T-helper 2 cell treated with Interferon-gamma antibody and Interleukin-4, amounts not matched to agents 5 μg/mL and 100 μg/mL, for 36 hours (primary cell): ENCODE measurements around the gene ZNF117.

ENCODE experiments used
- DNase-seq: peaks from one replicate; pipeline ENCODE4 v3.0.0; 2021; ENCODE audit warnings: low spot score
- H3K27ac Mint-ChIP-seq: one replicate; pipeline ENCODE4 v1.8.0; 2021; ENCODE audit warnings: mild to moderate bottlenecking, mixed read lengths
- H3K27me3 Mint-ChIP-seq: one replicate; pipeline ENCODE4 v1.8.0; 2021; ENCODE audit warnings: low read depth, mixed read lengths
- H3K36me3 Mint-ChIP-seq: one replicate; pipeline ENCODE4 v1.8.0; 2021; ENCODE audit warnings: low read depth, mixed read lengths
- H3K4me1 Mint-ChIP-seq: one replicate; pipeline ENCODE4 v1.8.0; 2021; ENCODE audit warnings: low read depth, mixed read lengths
- H3K4me3 Mint-ChIP-seq: one replicate; pipeline ENCODE4 v1.8.0; 2022; ENCODE audit warnings: mild to moderate bottlenecking, moderate library complexity, mixed read lengths
- H3K9me3 Mint-ChIP-seq: one replicate; pipeline ENCODE4 v1.8.0; 2021; ENCODE audit warnings: mixed read lengths

Gene ZNF117

DNA sequence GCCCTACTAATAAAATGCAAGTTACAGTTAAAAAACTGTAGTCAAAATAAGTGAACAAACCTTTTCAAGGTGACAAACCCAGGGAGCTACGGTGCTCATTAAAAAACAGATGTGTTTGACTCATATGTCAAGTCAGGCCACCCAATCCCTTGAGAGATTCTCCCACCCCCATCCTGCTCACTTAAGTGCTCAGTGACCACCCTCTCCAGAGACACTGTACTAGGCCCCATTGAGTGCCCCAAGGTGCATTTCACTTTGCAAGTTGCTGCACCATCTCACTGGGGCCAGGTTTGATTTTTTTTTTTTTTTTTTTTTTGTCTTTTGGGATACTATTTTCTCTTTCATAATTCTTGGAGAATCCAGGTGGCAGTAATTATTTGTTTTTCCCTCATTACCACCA is 13.7 kb upstream of the ZNF117 start:
- Mint-ChIP-seq H3K27ac (no peak overlapping the region), H3K36me3 (peaks cover 62% of the 10 kb centered on the region), H3K9me3 (peaks cover 47% of the 10 kb centered on the region), H3K4me3 (peak overlapping the region; percentile 92), H3K4me1 (peaks cover 23% of the 10 kb centered on the region), H3K27me3 (no peaks in the 10 kb centered on the region)
- no peak for DNase-seq

DNA sequence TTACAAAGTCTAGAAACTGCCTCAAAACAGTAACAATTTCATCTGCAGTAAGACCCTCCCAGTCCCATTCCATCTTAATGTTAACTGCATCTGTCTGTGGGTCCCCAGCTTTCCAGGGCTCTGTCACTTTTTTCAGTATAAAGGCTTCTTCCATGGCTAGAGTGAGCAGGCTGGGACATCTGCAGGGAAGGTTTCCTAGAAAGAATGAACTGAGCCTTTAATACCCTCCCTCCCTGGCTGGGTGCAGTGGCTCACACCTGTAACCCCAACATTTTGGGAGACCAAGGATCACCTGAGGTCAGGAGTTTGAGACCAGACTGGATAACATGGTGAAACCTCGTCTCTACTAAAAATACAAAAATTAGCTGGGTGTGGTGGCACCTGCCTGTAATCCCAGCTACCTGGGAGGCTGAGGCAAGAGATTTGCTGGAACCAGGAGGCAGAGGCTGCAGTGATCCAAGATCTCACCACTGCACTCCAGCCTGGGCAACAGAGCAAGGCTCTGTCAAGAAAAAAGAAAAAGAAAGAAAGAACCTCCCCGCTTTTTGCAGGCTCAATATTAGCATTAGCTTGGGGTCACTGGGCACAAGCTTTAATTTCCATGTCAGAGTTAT is 12.2 kb upstream of the ZNF117 start:
- no peak overlapping the region for H3K4me3 Mint-ChIP-seq
- no peak for DNase-seq
- no peaks in the 10 kb centered on the region for H3K27me3 Mint-ChIP-seq
- peaks cover 62% of the 10 kb centered on the region for H3K9me3 Mint-ChIP-seq
- no peak overlapping the region for H3K27ac Mint-ChIP-seq
- H3K4me1 Mint-ChIP-seq: peaks cover 23% of the 10 kb centered on the region
- H3K36me3 Mint-ChIP-seq: peaks cover 77% of the 10 kb centered on the region

DNA sequence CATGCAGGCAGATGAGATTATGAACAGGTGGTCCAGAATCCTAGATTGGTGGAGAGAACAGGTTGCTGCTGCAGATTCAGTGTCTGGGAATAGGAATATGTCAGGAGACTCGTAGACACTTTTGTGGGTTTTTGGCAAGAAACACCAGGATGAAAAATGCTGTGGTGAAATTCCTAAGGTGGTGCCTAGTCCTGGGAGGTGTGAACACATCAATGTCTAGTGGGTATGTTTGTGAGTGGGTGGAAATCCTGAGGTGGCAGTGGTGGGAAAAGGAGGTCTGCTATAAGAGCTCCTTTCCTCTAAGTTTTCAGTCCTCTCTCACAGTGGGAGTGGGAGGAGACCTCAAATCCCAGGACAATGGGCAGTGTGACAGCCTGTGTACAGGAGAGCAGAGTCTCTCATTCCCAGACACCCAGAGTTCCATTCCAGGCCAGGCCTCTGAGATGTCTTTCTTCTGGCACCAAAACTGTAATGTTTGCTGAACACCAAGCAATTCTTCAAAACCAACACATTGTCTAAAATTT is 10.5 kb upstream of the ZNF117 start:
- DNase-seq: no peak
- H3K27ac Mint-ChIP-seq: no peak overlapping the region
- H3K9me3 Mint-ChIP-seq: peaks cover 77% of the 10 kb centered on the region
- H3K36me3 Mint-ChIP-seq: peaks cover 78% of the 10 kb centered on the region
- peaks cover 17% of the 10 kb centered on the region for H3K4me1 Mint-ChIP-seq
- H3K27me3 Mint-ChIP-seq: no peaks in the 10 kb centered on the region
- no peak overlapping the region for H3K4me3 Mint-ChIP-seq

DNA sequence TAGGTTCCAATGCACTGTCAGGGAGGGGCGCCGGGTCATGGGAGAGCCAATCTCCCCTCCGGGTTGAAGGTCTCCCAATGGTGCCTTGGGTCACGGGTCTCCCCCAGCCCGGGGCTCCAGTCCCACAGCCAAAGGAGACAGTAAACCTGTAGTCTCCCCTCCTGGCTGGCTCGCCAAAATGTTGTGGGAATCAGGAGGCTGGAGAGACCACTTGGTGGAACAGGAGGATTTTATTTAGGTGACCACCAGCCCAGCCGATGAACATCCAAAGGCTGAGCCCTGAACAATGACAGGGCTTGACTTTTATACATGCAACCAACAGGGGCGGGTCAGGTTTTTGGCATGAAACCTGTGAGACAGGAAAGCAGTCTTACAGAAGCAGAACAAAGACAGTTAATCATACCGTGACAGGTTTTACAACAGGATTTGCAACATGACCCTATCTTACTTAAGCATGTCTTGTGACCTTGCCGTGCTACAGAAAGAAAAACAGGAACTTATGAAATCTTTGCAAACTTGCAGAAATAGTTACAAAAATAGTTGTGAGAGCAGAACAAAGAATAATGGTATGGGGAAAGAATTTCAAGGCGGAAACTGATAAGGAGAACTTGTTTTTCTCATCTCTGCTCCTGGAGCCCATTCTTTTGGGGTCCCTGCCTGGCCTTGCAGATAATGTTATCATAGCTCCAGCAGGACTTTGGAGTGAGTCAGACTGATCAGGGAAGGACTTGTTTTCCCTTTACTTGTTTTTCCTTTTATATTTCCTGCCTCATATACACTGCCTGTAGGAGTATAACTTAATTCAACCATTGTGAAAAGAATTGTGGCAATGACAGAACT is 8.5 kb upstream of the ZNF117 start:
- Mint-ChIP-seq H3K9me3 (peaks cover 68% of the 10 kb centered on the region), H3K27me3 (no peaks in the 10 kb centered on the region), H3K4me3 (no peak overlapping the region), H3K4me1 (peaks cover 3% of the 10 kb centered on the region), H3K27ac (no peak overlapping the region), H3K36me3 (peaks cover 65% of the 10 kb centered on the region)
- no peak for DNase-seq

DNA sequence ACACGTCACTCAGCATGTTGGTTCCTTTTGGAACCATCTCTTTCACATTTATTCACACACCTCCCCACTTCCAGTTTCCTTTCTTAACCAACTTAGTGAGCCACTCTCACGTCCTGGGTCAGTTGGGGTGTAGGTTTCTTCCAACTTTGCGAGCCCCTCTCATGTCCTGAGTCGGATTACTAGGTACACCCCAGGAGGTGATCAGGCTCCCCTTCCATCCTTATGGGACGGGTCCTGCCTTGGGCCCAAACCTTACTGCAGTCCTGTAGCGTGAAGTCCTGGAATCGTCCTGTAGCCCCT is 8.0 kb upstream of the ZNF117 start:
- Mint-ChIP-seq H3K36me3 (peaks cover 59% of the 10 kb centered on the region), H3K27ac (no peak overlapping the region), H3K4me1 (peaks cover 2% of the 10 kb centered on the region), H3K4me3 (no peak overlapping the region), H3K9me3 (peaks cover 69% of the 10 kb centered on the region), H3K27me3 (no peaks in the 10 kb centered on the region)
- DNase-seq: no peak

DNA sequence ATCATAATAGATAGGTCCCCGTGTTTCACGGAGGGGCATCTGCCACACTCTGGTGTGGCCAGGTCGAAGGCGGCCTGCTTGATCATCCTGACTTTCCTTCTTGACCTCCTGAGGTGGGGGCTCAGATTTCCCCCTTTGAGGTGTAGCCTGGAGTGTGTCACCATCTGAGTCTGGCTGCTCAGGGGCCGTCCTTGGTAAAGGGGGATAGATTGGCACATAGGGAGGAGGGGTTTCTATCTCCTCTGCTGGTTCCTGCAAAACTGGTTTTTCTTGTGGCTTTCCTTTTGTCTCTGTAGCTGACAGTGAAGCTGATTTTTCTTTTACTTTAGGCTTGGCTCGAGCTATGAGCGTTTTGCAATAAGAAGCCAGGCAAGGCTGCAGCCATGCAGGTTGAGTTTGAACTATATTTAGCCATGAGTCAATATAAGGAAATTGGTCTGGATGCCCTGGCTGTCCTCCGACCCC is 7.1 kb upstream of the ZNF117 start:
- peaks cover 70% of the 10 kb centered on the region for H3K9me3 Mint-ChIP-seq
- H3K27me3 Mint-ChIP-seq: no peaks in the 10 kb centered on the region

DNA sequence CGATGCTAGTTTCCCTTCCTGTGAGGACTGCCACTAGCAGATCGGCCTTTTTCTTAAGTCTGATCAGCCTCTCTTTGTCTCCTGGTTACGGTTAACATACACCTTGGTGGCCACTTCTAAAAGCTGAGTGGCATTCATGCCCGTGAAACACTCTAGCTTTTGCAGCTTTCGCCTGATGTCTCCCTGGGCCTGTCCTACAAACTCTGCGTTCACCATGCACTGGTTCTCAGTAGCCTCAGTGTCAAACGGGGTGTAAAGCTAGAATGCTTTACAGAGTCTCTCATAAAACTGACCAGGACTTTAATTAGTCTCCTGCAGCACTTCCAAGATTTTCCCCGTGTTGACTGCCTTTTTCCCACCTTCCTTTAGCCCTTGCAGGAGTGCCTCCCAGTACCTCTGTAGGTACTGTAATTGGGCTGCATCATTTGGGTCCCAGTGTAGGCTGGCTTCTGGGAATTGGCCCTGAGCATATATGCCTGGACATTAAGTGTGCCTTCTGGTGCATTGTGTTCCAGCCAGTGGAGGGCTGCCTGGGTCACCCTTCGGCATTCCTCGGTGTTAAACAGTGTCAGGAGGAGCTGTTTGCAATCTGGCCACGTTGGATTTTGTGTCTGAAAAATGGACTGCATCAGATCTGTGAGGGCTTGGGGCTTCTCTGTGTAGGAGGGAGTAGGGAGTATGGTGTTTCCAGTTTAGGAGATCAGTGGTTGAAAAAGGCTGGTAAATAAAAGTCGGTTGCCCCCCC is 6.5 kb upstream of the ZNF117 start:
- H3K27me3 Mint-ChIP-seq: no peaks in the 10 kb centered on the region
- H3K4me1 Mint-ChIP-seq: peaks cover 1% of the 10 kb centered on the region
- H3K4me3 Mint-ChIP-seq: no peak overlapping the region
- no peak for DNase-seq
- no peak overlapping the region for H3K27ac Mint-ChIP-seq
- H3K36me3 Mint-ChIP-seq: peaks cover 49% of the 10 kb centered on the region
- H3K9me3 Mint-ChIP-seq: peaks cover 69% of the 10 kb centered on the region

More for the DNA sequence above, 7.1 kb upstream of the ZNF117 start:
- H3K36me3 Mint-ChIP-seq: peaks cover 51% of the 10 kb centered on the region
- no peak overlapping the region for H3K27ac Mint-ChIP-seq
- H3K4me1 Mint-ChIP-seq: peaks cover 1% of the 10 kb centered on the region
- DNase-seq: no peak
- H3K4me3 Mint-ChIP-seq: no peak overlapping the region

DNA sequence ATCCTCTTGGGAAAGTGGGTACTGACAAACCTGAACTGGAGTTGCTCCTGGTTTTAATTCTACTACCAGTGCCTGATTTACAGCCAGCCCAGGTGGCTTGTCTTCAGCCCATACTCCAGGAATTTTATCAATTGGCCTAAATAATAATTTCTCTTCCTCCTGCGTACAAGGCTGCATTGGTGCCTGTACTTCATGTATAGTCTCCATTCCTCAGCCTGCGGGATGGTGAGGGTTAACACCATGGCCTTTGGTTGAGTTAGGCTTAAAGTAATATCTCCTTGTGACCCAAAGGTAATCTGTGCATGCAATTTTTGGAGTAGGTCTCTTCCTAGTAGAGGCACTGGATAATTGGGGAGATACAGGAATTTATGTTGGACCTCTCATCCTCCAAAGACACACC is 5.5 kb upstream of the ZNF117 start:
- Mint-ChIP-seq H3K36me3 (peaks cover 44% of the 10 kb centered on the region), H3K4me1 (no peaks in the 10 kb centered on the region), H3K9me3 (peaks cover 72% of the 10 kb centered on the region), H3K27ac (no peak overlapping the region), H3K4me3 (no peak overlapping the region), H3K27me3 (no peaks in the 10 kb centered on the region)
- DNase-seq: no peak

DNA sequence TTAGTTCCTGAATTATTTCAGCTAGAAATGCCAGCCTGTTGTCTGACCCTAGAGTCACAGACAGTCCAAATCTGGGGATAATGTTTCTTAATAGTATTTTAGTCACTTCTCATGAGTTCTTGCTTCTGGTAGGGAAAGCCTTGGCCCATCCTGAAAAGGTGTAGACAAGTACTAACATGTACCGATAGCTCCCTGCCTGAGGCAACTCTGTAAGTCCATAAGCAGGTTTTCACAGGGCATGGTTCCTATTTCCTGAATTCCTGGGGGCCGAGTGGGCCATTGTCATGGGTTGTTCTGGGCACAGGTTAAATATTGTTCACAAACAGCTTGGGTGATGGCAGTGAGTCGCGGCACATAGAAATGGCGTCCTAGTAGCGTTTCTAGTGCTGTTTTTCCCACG is 3.1 kb upstream of the ZNF117 start:
- H3K4me1 Mint-ChIP-seq: no peaks in the 10 kb centered on the region
- no peaks in the 10 kb centered on the region for H3K27me3 Mint-ChIP-seq
- no peak overlapping the region for H3K27ac Mint-ChIP-seq
- H3K9me3 Mint-ChIP-seq: peaks cover 69% of the 10 kb centered on the region
- no peak for DNase-seq
- no peak overlapping the region for H3K4me3 Mint-ChIP-seq
- H3K36me3 Mint-ChIP-seq: peaks cover 31% of the 10 kb centered on the region

DNA sequence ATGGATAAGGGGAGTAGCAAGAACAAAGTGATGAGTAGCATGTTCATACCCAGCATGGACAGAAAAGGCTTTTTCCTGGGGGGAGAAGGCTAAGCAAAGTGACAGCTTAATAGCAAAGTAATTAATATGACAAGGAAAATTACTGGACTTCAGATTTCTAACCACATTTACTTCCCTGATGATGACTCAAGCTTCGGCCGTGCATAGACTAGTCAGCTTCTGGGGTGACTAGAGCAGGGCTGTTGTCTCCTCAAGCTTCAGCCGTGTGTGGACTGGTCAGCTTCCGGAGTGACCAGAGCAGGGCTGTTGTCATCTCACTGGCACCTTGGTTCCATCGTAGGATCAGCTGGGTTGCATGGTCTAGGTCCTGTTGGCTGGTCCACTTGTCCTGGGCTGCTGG is 2.1 kb upstream of the ZNF117 start:
- Mint-ChIP-seq H3K36me3 (peaks cover 25% of the 10 kb centered on the region), H3K9me3 (peaks cover 70% of the 10 kb centered on the region), H3K4me3 (no peak overlapping the region), H3K27ac (no peak overlapping the region), H3K27me3 (no peaks in the 10 kb centered on the region), H3K4me1 (no peaks in the 10 kb centered on the region)
- DNase-seq: no peak

DNA sequence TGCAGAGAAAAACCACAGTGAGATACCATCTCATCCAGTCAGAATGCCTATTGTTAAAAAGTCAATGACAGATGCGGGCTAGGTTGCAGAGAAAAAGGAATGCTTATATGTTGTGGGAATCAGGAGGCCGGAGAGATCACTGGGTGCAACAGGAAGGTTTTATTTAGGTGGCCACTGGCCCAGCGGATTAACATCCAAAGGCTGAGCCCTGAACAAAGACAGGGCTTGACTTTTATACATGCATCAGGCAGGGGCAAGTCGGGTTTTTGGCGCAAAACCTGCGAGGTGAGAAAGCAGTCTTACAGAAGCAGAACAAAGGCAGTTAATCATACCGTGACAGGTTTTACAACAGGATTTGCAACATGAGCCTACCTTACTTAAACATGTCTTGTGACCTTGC is 620 bp downstream of the ZNF117 start:
- H3K27me3 Mint-ChIP-seq: no peaks in the 10 kb centered on the region
- H3K9me3 Mint-ChIP-seq: peaks cover 72% of the 10 kb centered on the region
- H3K4me1 Mint-ChIP-seq: no peaks in the 10 kb centered on the region
- H3K4me3 Mint-ChIP-seq: no peak overlapping the region
- peaks cover 25% of the 10 kb centered on the region for H3K36me3 Mint-ChIP-seq
- DNase-seq: no peak
- no peak overlapping the region for H3K27ac Mint-ChIP-seq

DNA sequence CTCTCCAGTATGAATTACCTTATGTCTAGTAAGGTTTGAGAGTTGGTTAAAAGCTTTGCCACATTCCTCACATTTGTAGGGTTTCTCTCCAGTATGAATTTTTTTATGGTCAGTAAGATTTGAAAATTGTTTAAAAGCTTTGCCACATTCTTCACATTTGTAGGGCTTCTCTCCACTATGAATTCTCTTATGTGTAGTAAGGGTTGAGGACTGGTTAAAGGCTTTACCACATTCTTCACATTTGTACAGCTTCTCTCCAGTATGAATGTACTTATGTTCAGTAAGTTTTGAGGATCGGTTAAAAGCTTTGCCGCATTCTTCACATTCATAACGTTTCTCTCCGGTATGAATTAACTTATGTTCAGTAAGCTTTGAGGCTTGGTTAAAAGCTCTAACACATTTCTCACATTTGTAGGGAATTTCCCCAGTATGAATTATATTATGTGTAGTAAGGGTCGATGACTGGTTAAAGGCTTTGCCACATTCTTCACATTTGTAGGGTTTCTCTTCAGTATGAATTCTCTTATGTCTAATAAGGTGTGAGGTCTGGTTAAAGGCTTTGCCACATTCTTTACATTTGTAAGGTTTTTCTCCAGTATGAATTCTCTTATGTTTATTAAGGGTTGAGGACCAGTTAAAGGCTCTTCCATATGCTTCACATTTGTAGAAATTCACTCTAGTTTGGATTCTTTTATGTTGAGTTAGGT is 12.2 kb downstream of the ZNF117 start:
- Mint-ChIP-seq H3K27ac (no peak overlapping the region), H3K9me3 (peaks cover 80% of the 10 kb centered on the region)

DNA sequence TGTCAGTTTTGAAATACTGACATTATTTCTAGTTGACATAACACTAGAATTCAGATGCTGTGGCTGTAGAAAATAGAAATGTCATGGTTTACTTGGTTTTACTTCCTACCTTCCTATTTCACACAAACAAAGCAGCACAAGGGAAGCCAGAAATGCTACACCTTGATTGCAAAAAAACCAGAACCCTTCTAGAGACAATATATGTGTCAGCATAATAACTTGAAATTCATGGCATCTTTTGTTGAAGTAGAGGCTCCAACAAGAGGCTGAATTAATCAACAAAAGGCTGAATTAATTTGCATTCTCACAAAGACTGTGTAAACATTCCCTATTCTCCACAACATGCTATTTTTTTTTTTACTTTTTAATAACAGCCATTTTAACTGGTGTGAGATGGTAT is 25.2 kb downstream of the ZNF117 start:
- H3K27ac Mint-ChIP-seq: no peak overlapping the region
- H3K36me3 Mint-ChIP-seq: no peaks in the 10 kb centered on the region
- H3K4me3 Mint-ChIP-seq: no peak overlapping the region
- no peak for DNase-seq
- H3K27me3 Mint-ChIP-seq: no peaks in the 10 kb centered on the region
- peaks cover 30% of the 10 kb centered on the region for H3K9me3 Mint-ChIP-seq
- H3K4me1 Mint-ChIP-seq: no peaks in the 10 kb centered on the region

More for the DNA sequence above, 12.2 kb downstream of the ZNF117 start:
- Mint-ChIP-seq H3K36me3 (peaks cover 31% of the 10 kb centered on the region), H3K4me3 (no peak overlapping the region), H3K4me1 (no peaks in the 10 kb centered on the region), H3K27me3 (no peaks in the 10 kb centered on the region)
- DNase-seq: no peak
